Measurements from ENCODE around the gene RPS19BP1.
A peak's percentile ranks its signal among the peaks of the same experiment; 100 is the strongest.

The RPS19BP1 gene

GRCh38 chr22:39532215-39533073, at the start of gene RPS19BP1:
Gene RPS19BP1 (minus strand): TSS chr22:39532748. CDS start chr22:39532738, 10 bp downstream.
- DNase-seq = peak; percentile 98

- no peak for DNase-seq
Observed at GRCh38 chr22:39581303-39581702, 48.8 kb upstream of the RPS19BP1 start.

GRCh38 chr22:39580795-39581194, 48.2 kb upstream of the RPS19BP1 start:
- no peak for DNase-seq

- no peak for DNase-seq
Observed at GRCh38 chr22:39580006-39580441, 47.5 kb upstream of the RPS19BP1 start.

GRCh38 chr22:39577900-39578299, 45.4 kb upstream of the RPS19BP1 start:
- no peak for DNase-seq

- no peak for DNase-seq
Observed at GRCh38 chr22:39577366-39577765, 44.8 kb upstream of the RPS19BP1 start.

- no peak for DNase-seq
Observed at GRCh38 chr22:39576027-39576426, 43.5 kb upstream of the RPS19BP1 start.

DNA sequence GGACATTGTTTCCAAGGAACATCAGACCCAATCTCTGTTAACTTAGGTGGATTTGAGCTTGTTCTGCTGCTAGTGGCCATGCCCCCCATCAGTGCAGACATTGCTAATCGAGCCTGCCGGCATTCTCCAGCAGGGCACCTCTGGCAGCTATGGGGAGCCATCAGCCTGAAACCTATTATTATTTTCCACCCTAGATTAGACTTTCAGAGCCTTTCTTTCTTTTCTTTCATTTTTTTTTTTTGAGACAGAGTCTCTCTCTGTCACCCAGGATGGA, 42.9 kb upstream of the RPS19BP1 start:
- no peak for DNase-seq

DNA sequence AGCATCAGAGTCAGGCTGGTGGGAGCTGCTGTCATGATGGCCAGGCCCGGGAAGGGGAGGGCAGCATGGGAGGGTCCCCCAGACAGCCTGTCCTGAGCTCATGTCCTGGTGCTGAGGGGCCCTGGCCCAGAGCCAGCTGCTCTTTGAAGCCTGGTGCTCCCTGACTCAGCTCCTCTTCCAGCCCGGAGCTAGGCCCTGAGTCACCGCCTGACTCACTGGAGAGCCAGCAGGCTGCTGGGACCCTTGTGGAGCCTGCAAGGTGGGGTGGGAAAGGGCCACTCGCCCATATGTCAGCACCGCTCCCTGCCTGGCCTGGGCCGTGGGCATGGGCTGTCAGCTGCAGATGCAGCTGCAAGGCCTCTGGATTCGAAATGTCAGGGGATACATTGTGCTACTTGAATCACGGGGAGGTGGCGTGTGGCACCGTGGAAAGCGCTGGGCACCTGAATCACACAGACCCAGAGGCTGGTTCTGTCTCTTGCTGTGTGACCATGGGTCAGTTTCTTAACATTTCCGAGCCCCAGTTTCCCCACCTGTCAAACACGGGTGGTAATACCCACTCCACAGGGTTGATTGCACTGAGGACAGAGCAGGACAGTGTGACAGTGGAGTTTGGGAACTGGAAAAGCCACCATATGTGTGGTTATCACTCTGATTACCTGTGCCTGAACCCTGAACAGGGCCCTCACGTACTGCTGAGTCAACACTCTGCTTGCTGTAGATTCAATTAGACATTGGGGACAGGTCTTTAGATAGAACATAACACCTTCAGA, 42.4 kb upstream of the RPS19BP1 start:
- DNase-seq = peak; percentile 76

DNA sequence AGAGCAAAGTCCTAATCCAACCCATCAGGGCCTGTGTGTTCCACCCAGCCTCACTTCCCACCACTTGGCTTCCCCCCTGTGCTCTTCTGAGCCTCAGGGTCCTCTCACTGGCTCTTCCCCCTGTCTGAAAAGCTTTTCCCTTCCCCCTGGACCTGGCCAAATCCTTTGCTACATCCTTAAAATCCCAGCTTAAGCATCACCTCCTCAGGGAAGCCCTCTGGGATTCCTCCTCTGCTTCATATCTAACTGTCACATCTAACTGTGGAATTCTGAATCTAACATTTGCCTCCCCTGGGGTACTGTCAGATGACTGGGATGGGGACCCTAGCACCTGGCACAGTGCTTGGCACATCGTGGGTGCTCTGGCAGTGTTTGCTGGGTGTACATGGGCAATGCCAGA, 39.0 kb upstream of the RPS19BP1 start:
- DNase-seq = no peak

GRCh38 chr22:39570665-39571064, 38.1 kb upstream of the RPS19BP1 start, which contains the start of gene CACNA1I:
Gene CACNA1I (plus strand): TSS chr22:39570753. CDS start chr22:39570753, 0 bp downstream.
- no peak for DNase-seq

- DNase-seq = no peak
Observed at GRCh38 chr22:39570226-39570625, 37.7 kb upstream of the RPS19BP1 start.

GRCh38 chr22:39569066-39569465, 36.5 kb upstream of the RPS19BP1 start:
- no peak for DNase-seq

- no peak for DNase-seq
Observed at GRCh38 chr22:39568278-39568981, 35.9 kb upstream of the RPS19BP1 start.

- DNase-seq = no peak
Observed at GRCh38 chr22:39567135-39567946, 34.8 kb upstream of the RPS19BP1 start.

DNA sequence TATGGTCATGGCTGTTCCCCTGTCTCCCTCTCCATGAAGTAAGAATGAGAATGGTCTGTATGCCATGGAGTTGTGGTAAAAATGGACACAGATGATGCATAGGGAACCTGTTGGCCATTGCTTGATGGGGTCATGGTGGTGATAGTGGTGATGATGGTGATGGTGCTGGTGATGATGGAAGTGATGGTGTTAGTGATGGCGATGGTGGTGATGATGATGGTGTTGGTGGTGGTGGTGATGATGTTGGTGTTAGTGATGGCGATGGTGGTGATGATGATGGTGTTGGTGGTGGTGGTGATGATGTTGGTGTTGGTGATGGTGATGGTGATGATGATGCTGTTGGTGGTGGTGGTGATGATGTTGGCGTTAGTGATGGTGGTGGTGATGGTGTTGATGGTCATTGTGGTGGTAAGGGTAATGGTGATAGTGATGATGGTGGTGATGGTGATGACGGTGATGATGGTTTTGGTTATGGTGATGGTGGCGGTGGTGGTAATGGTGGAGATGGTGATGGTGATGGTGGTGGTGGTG, 32.9 kb upstream of the RPS19BP1 start:
- no peak for DNase-seq

- no peak for DNase-seq
Observed at GRCh38 chr22:39563571-39564428, 31.3 kb upstream of the RPS19BP1 start.

- no peak for DNase-seq
Observed at GRCh38 chr22:39562839-39563489, 30.4 kb upstream of the RPS19BP1 start.

DNA sequence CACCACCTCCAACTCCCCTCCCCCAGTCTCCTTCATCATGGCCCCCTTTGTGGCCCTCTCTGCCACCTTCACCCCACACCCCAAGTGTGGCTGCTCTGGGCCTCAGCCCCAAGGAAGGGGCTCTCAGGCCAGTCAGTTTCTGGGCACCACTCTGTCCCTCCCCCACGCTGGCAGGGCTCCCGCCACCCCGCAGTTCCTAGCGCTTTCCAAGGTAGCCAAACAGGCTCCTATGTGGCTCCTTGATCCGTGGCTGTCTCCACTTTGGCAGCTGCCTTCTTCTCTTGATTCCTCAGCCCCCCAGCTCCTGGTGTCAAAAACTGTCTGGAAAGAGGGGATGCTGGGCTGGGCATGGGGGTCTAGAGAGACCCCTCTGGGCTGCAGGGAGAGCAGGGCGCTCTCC, 27.6 kb upstream of the RPS19BP1 start:
- DNase-seq = no peak

DNA sequence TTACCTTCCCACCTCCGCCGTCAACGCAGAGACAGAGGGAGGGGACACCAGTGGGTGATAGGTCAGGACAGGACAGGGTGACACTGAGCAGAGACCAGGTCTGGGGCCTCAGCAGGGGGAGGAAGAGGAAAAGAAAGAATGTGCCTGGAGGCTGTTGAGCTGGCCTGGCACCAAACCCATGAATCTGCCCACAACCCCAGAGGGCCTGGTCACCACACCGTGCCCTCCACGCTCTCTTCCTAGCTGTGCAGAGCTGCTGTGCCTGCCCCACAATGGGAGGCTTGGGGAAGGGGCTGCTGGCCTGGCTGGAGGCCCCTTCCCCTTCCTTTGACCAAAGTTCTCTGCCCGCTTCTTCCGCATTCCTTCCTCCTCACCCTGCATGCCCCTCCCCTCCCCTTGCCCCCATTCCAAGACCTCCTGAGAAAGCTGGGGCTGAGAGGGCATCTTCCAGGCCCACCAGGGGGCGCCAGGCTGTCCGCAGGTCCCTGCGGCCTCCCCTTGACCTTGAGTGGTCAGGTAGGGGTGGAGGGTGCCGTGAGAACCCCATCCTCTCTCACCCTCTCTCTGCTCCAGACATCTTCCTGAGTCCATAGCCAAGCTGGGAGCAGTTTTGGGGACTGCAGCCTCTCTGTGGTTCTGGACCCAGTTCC, 27.0 kb upstream of the RPS19BP1 start:
- peak; percentile 21 for DNase-seq

All from T1000 (cell line).